Spleen (tissue), 11 donors: ENCODE results near the gene CFAP221. TPM values are rescaled to one million over a fixed set of nuclear protein-coding genes. Genes with fewer than 3 reads are reported as not detected.

Experiments used
- DNase-seq: peaks from one replicate; pipeline ENCODE4 v3.0.0-alpha.2; 2020
- H3K27ac ChIP-seq, 8 donors: fragments of 200-600 bp; sonication (generic) in 7 of 8; 1 replicate in 4 of 8; 2 replicates in 4 of 8; pipeline versions ENCODE4 v1.5.0 to v1.8.0; 2016 to 2021; ENCODE audit warnings: inconsistent platforms in 4 of 8, mild to moderate bottlenecking in 4 of 8, moderate library complexity in 1 of 8
- H3K27me3 ChIP-seq, 7 donors: fragments of 200-600 bp; sonication (generic) in 6 of 7; replicated peaks in 1 of 7; 1 replicate in 4 of 7; 2 replicates in 3 of 7; pipeline versions ENCODE4 v1.5.0 to v1.8.0; 2016 to 2021; ENCODE audit warnings: inconsistent platforms in 3 of 7, mild to moderate bottlenecking in 1 of 7
- H3K36me3 ChIP-seq, 6 donors: fragments of 200-600 bp; sonication (generic) in 5 of 6; 1 replicate in 4 of 6; 2 replicates in 2 of 6; pipeline versions ENCODE4 v1.5.0 to v1.8.0; 2016 to 2021; ENCODE audit warnings: inconsistent platforms in 2 of 6
- H3K4me1 ChIP-seq, 6 donors: fragments of 200-600 bp; sonication (generic) in 5 of 6; 1 replicate in 3 of 6; 2 replicates in 3 of 6; pipeline versions ENCODE4 v1.5.0 to v1.8.0; 2016 to 2021; ENCODE audit warnings: inconsistent platforms in 3 of 6
- H3K4me3 ChIP-seq, 8 donors: fragments of 200-600 bp; sonication (generic) in 7 of 8; 1 replicate in 4 of 8; 2 replicates in 4 of 8; pipeline versions ENCODE4 v1.5.0 to v1.8.0; 2016 to 2021; ENCODE audit warnings: inconsistent platforms in 4 of 8, mild to moderate bottlenecking in 4 of 8, moderate library complexity in 2 of 8
- H3K9me3 ChIP-seq, 8 donors: fragments of 200-600 bp; sonication (generic) in 7 of 8; 1 replicate in 4 of 8; 2 replicates in 4 of 8; pipeline versions ENCODE4 v1.5.0 to v1.8.0; 2016 to 2021; ENCODE audit warnings: inconsistent platforms in 4 of 8
- CTCF ChIP-seq, 11 experiments: fragments of 200-600 bp in 7 of 11; fragments of 450-650 bp in 4 of 11; sonication (generic) in 4 of 11; IDR thresholded peaks in 8 of 11; conservative IDR thresholded peaks in 3 of 11; 1 replicate in 7 of 11; 2 replicates in 4 of 11; pipeline versions ENCODE4 v1.4.0 to v1.8.0; 2016 to 2021; ENCODE audit warnings: antibody characterized with exemption in 11 of 11, inconsistent platforms in 4 of 11, mild to moderate bottlenecking in 1 of 11
- POLR2A ChIP-seq, 3 donors: fragments of 450-650 bp; IDR thresholded peaks; one replicate each; pipeline ENCODE4 v1.5.1; 2017; ENCODE audit warnings: antibody characterized with exemption in 3 of 3, mild to moderate bottlenecking in 1 of 3
- POLR2AphosphoS5 ChIP-seq, 3 donors: sonication (generic); formaldehyde crosslinking; IDR thresholded peaks; one replicate each; pipeline ENCODE4 v1.5.1; 2017; ENCODE audit warnings: antibody characterized with exemption in 3 of 3
- WGBS, 5 donors: extraction: QIAGEN DNeasy Blood & Tissue Kit in 3 of 5; methylation state at CpG; one replicate each; pipeline versions ENCODE4 v1.1.5 to v1.1.7; 2013 to 2018; 5-methylcytosine and 5-hydroxymethylcytosine counted together
- intact Hi-C: fragments of 100-400 bp; cut with DNase I; formaldehyde crosslinking; loops from one replicate; pipeline ENCODE4 v1.15.0; 2023; ENCODE audit warnings: low total_unique reads
- polyA plus RNA-seq, 3 donors: library from polyadenylated mRNA; stranded (reverse); fragments of 200-250 nt; gene quantifications; one replicate each; pipeline ENCODE4 v1.2.1, GENCODE V29; 2013
- total RNA-seq, 7 donors: library from RNA; depleted of rRNA in 3 of 7; stranded (reverse); fragments of >200 nt in 3 of 7; fragmentation: NEBNext Ultra II Directional in 4 of 7; extraction: Animal tissue kit (Norgen Biotek cat#: 25700) in 4 of 7; gene quantifications; one replicate each; pipeline versions ENCODE4 v1.1.0 to v1.2.1, GENCODE V29; 2016 to 2021
- donor health status: healthy with polysubstance abuse.
- donor health status: DM: no; HTN: no; CAD: no; lungs with moderate emphysema.
- donor health status: DM: no; HTN: no; CAD: no.
- donor health status: Bipolar disorder and iron deficiency.
- donor health status: healthy.
- donor health status: DM: no; HTN: no; CAD: no.
- donor health status: DM: yes; HTN: yes; CAD: no.

CFAP221 gene
- total and polyA plus RNA-seq, 10 donors = 0.06 to 1.5 (median 0.55) TPM; not detected in 2

DNA sequence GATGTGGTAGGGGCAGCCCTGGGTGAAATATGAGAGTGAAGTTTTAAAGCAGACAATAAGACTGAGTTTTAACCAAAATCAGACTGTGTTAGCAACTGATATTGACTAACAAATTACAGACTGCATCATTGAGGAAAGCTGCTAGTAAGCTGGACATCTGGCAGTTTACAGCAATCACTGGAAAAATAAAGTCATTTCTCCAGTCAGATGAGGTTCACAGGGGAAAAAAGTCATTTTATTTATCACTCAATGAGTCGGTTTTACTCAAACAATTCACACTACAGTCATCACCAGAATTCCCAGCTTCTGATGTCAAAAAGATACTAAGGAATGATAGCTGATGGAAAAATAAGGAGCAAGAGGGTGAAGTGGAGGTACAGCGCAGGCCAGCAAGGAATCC lies 124.3 kb downstream of the CFAP221 start:
- TF ChIP-seq POLR2AphosphoS5 (IDR thresholded peaks at IDR 0.05) (no peak), CTCF (IDR thresholded peaks at IDR 0.05 in 8 of 11, conservative IDR thresholded peaks at IDR 0.05 in 3 of 11) (no peak), POLR2A (IDR thresholded peaks at IDR 0.05) (no peak)
- no peak overlapping the region for H3K27ac ChIP-seq
- H3K9me3 ChIP-seq = no peaks in the 10 kb centered on the region
- no peaks in the 10 kb centered on the region for H3K36me3 ChIP-seq
- WGBS, 5 donors = 76 to 89% (median 81%) methylated on average over 2 of the region's 2 CpGs
- H3K4me1 ChIP-seq = no peaks in the 10 kb centered on the region
- H3K4me3 ChIP-seq = no peak overlapping the region
- peaks cover 0 to 2% (median 0%) of the 10 kb centered on the region in 7 donors for H3K27me3 ChIP-seq
- intact Hi-C loops = no loop called here
- DNase-seq = no peak

DNA sequence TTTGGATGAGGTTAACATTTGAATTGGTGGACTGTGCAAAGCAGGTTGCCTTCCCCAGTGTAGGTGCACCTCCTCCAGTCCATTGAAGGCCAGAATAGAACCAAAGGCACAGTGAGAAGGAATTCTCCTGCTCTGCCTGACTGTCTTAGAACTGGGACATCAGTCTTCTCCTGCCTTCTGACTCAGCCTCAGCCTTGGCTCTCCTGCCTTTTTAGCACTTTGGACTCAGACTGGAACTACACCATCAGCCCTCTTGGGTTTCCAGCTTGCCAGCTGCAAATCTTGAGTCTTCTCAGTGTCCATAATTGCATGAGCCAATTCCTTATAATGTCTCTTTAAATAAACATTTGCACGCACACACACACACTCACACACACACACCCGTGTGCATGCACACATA lies 126.8 kb downstream of the CFAP221 start:
- no peak for DNase-seq
- H3K4me1 ChIP-seq = no peaks in the 10 kb centered on the region
- no peak for TF ChIP-seq POLR2AphosphoS5 (IDR thresholded peaks at IDR 0.05)
- no peaks in the 10 kb centered on the region for H3K36me3 ChIP-seq
- 76 to 97% (median 86%) methylated on average over 2 of the region's 2 CpGs for WGBS, 5 donors
- intact Hi-C loops = no loop called here
- no peaks in the 10 kb centered on the region for H3K9me3 ChIP-seq
- no peak overlapping the region for H3K4me3 ChIP-seq
- no peak overlapping the region for H3K27ac ChIP-seq
- no peaks in the 10 kb centered on the region for H3K27me3 ChIP-seq

GRCh38 chr2:119671752-119672151 lies 127.5 kb downstream of the CFAP221 start:
- no peaks in the 10 kb centered on the region for H3K27me3 ChIP-seq
- no peaks in the 10 kb centered on the region for H3K9me3 ChIP-seq
- H3K27ac ChIP-seq = no peak overlapping the region
- H3K4me1 ChIP-seq = no peaks in the 10 kb centered on the region
- DNase-seq = no peak
- TF ChIP-seq POLR2A (IDR thresholded peaks at IDR 0.05) = no peak
- no peak for TF ChIP-seq POLR2AphosphoS5 (IDR thresholded peaks at IDR 0.05)
- no peak for TF ChIP-seq CTCF (IDR thresholded peaks at IDR 0.05 in 8 of 11, conservative IDR thresholded peaks at IDR 0.05 in 3 of 11)
- H3K36me3 ChIP-seq = no peaks in the 10 kb centered on the region
- intact Hi-C loops = no loop called here
- WGBS, 5 donors = 45 to 59% (median 55%) methylated on average over 6 of the region's 6 CpGs
- H3K4me3 ChIP-seq = no peak overlapping the region

GRCh38 chr2:119672161-119672862 lies 128.1 kb downstream of the CFAP221 start:
- Histone ChIP-seq H3K4me1 (no peaks in the 10 kb centered on the region), H3K27ac (no peak overlapping the region), H3K27me3 (no peaks in the 10 kb centered on the region), H3K36me3 (no peaks in the 10 kb centered on the region), H3K9me3 (no peaks in the 10 kb centered on the region), H3K4me3 (no peak overlapping the region)
- WGBS, 5 donors = 88 to 99% (median 94%) methylated on average over 5 of the region's 5 CpGs
- no peak for DNase-seq
- TF ChIP-seq POLR2A (IDR thresholded peaks at IDR 0.05) (no peak), POLR2AphosphoS5 (IDR thresholded peaks at IDR 0.05) (no peak), CTCF (IDR thresholded peaks at IDR 0.05 in 8 of 11, conservative IDR thresholded peaks at IDR 0.05 in 3 of 11) (no peak)
- intact Hi-C loops = no loop called here
